ENCODE results near the gene RHOBTB1.
A peak's percentile ranks its signal among the peaks of the same experiment; 100 is the strongest.

- TF ChIP-seq CTCF (conservative IDR thresholded peaks at IDR 0.05; ENCODE audit: low read depth in 2 of 2) (peak; percentile 55 to 65), EZH2 (IDR thresholded peaks at IDR 0.05; ENCODE audit: low read depth, unreplicated experiment) (no peak), JUNB (IDR thresholded peaks at IDR 0.05; ENCODE audit: unreplicated experiment) (no peak), CREB1 (CRISPR knock-in tag; IDR thresholded peaks at IDR 0.05; ENCODE audit: low read depth) (no peak), POLR2AphosphoS5 (IDR thresholded peaks at IDR 0.05; ENCODE audit: low read depth) (no peak), REST (IDR thresholded peaks at IDR 0.05; ENCODE audit: unreplicated experiment) (no peak), NANOG (IDR thresholded peaks at IDR 0.05; ENCODE audit: borderline replicate concordance) (no peak), EZH2phosphoT487 (IDR thresholded peaks at IDR 0.05; ENCODE audit: unreplicated experiment) (no peak)
Measured at GRCh38 chr10:60820093-60820754, 123.8 kb downstream of the RHOBTB1 start.

Data from GM23338 (cell line).